HG02938 (cell line): ENCODE data around the gene PIP.
"Not testable (repeated sequence)": the region's sequence is repeated elsewhere in the genome, so short reads cannot be mapped to it uniquely, and the experiment has no call there.

Experiments used
- ATAC-seq: cut with Tn5 transposase; IDR thresholded peaks from one replicate; pipeline ENCODE4 v1.9.1; 2021; ENCODE audit warnings: mild to moderate bottlenecking, moderate library complexity; ENCODE audit not compliant: unreplicated experiment

Gene PIP

GRCh38 chr7:143131781-143132180 is at the start of gene PIP:
PIP (plus strand) TSS chr7:143132077; CDS start chr7:143132117, 40 bp downstream.
- no peak for ATAC-seq

GRCh38 chr7:143085109-143085508 is 46.8 kb upstream of the PIP start:
- ATAC-seq, result no peak

GRCh38 chr7:143085610-143086009 is 46.3 kb upstream of the PIP start:
- ATAC-seq, result not testable (repeated sequence)

- not testable (repeated sequence) for ATAC-seq
These were observed 43.2 kb upstream of the PIP start for GRCh38 chr7:143088549-143089231.

- ATAC-seq, result no peak
These were observed 35.7 kb upstream of the PIP start for GRCh38 chr7:143096146-143096545.

GRCh38 chr7:143099579-143099978 is 32.3 kb upstream of the PIP start:
- not testable (repeated sequence) for ATAC-seq

GRCh38 chr7:143104759-143105158 is 27.1 kb upstream of the PIP start:
- ATAC-seq, result no peak

- ATAC-seq, result not testable (repeated sequence)
These were observed 23.9 kb upstream of the PIP start for GRCh38 chr7:143108019-143108418.

- no peak for ATAC-seq
These were observed 14.5 kb upstream of the PIP start for GRCh38 chr7:143117395-143117794.

- ATAC-seq, result no peak
These were observed 11.0 kb upstream of the PIP start for GRCh38 chr7:143120691-143121405.

GRCh38 chr7:143123326-143123725 is 8.6 kb upstream of the PIP start:
- ATAC-seq, result not testable (repeated sequence)

- no peak for ATAC-seq
These were observed 5.7 kb upstream of the PIP start for GRCh38 chr7:143126146-143126545.

- ATAC-seq, result no peak
These were observed 2.8 kb upstream of the PIP start for GRCh38 chr7:143129051-143129450.

GRCh38 chr7:143129477-143129876 is 2.4 kb upstream of the PIP start:
- ATAC-seq, result no peak

- no peak for ATAC-seq
These were observed 1.3 kb upstream of the PIP start for GRCh38 chr7:143130541-143130940.

GRCh38 chr7:143147070-143147469 is 15.2 kb downstream of the PIP start:
- no peak for ATAC-seq

GRCh38 chr7:143148050-143148449 is 16.2 kb downstream of the PIP start:
- ATAC-seq, result no peak

GRCh38 chr7:143148651-143149050 is 16.8 kb downstream of the PIP start:
- ATAC-seq, result no peak

GRCh38 chr7:143150696-143151095 is 18.8 kb downstream of the PIP start:
- not testable (repeated sequence) for ATAC-seq

GRCh38 chr7:143158617-143159016 is 26.7 kb downstream of the PIP start:
- ATAC-seq, result not testable (repeated sequence)

GRCh38 chr7:143171697-143172096 is 39.8 kb downstream of the PIP start:
- ATAC-seq, result no peak

GRCh38 chr7:143172354-143172753 is 40.5 kb downstream of the PIP start:
- no peak for ATAC-seq
